Measurements from ENCODE around the gene NDUFB7.
"Not testable (repeated sequence)": the region's sequence is repeated elsewhere in the genome, so short reads cannot be mapped to it uniquely, and the experiment has no call there.

The NDUFB7 gene

GRCh38 chr19:14552006-14552360 is 19.9 kb downstream of the NDUFB7 start:
- not testable (repeated sequence) for DNase-seq

DNA sequence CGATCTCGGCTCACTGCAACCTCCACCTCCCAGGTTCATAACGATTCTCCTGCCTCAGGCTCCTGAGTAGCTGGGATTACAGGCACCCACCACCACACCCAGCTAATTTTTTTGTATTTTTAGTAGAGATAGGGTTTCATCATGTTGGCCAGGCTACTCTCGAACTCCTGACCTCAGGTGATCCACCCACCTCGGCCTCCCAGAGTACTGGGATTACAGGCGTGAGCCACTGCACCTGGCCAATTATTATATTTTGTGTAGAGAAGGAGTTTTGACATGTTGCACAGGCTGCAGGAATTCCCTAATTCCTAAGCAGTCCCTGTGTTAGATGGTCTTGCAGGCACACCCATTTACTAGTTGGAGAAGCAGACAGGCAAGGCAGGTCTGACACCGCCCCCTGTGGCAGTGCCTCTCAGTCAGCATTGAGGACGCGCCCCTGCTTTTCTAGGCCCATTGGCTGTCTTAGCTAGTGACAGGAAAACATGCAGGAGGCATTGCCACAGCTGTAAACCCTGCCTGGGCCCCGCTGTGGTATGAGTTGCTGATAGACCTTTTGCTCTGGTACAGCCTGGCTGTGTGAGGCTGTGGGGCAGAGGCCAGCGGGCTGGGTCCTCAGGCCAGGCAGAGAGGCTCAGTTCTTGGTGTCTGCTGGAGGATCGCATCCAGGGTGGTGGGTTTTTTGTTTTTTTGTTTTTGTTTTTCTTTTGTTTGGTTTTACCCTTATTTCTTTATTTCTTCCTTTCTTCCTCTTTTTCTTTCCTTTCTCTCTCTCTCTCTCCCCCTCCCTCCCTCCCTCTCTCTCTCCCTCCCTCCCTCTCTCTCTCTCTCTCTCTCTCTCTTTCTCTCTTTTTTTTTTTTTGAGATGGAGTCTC is 20.5 kb downstream of the NDUFB7 start:
- not testable (repeated sequence) for DNase-seq

DNA sequence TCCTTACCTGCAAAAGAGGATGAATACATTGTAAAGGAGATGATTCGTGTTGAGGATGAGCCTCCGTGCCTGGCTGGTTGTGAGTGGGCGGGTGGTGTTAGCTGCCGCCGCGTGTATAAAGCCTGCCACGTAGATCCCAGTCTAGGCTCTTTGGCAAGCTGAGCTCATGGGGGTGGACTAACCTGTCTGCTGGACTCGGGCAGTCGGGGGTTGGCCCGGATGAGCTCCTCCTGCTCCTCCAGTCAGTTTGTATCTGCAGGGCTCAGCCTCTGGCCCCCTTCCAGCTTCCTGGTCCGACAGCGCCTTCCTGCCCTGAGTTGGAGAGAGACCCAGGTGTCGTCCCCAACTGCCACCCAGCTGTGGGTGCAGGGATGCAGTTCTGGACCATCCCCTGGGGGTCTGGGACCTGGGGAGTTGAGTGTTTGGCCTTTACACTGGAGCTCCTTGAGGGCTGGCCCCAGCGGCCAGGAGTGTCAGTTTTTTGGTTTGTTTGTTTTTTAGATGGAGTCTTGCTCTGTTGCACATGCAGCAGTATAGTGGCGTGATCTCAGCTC is 21.6 kb downstream of the NDUFB7 start:
- no peak for DNase-seq

GRCh38 chr19:14545716-14546082 is 26.2 kb downstream of the NDUFB7 start:
- no peak for DNase-seq

DNA sequence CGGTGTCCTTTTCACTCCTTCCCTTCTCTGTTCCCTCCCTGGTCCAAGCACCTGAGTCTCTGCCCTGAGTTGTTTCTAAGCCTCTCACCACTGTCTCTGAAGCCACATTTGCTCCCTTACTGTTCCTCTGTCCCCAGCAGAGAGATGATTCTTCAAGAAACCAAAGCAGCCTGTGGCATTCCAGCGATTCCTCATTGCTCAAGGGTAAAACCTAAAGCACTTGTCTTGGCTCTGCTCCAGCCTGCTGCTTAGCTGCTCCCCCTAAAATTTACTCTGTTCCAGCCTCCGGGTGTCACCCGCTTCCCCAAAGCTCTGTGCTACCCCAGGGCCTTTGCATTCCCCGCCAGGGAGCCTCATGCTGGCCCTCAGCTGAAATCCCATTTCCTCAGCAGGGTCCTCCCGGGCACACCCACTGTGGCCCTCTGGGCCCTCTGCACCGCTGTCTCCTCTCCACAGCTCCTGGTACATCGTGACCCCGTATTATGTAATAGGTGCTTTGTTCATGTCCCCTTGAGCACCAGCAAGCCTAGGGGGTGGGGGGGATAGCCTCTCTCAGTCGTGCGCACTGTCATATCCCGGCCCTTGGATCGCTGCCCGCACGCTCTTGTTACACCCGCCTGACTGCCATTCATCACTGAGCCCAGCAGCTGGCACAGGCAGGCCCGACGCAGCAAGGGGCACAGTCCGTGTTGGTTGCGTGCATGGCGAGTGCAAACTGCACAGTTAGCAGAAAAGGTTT is 26.7 kb downstream of the NDUFB7 start:
- DNase-seq: peak; percentile 98

GRCh38 chr19:14544047-14544446 is 27.8 kb downstream of the NDUFB7 start:
- DNase-seq: no peak

GRCh38 chr19:14542711-14543328 is 29.0 kb downstream of the NDUFB7 start:
- no peak for DNase-seq

DNA sequence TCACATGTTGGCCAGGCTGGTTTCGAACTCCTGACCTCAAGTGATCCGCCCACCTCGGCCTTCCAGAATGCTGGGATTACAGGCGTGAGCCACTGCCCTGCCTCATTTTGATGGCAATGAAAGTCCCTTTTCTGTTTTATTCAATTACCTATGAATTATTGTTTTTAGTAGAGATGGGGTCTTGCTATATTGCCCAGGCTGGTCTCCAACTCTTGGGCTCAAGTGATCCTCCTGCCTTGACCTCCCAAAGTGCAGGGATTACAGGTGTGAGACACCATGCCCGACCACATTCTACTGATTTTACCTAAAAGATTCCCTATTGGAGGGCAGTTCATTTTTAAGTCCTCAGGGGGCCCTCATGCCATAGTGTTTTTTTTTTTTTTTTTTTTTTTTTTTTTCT is 29.9 kb downstream of the NDUFB7 start:
- not testable (repeated sequence) for DNase-seq

DNA sequence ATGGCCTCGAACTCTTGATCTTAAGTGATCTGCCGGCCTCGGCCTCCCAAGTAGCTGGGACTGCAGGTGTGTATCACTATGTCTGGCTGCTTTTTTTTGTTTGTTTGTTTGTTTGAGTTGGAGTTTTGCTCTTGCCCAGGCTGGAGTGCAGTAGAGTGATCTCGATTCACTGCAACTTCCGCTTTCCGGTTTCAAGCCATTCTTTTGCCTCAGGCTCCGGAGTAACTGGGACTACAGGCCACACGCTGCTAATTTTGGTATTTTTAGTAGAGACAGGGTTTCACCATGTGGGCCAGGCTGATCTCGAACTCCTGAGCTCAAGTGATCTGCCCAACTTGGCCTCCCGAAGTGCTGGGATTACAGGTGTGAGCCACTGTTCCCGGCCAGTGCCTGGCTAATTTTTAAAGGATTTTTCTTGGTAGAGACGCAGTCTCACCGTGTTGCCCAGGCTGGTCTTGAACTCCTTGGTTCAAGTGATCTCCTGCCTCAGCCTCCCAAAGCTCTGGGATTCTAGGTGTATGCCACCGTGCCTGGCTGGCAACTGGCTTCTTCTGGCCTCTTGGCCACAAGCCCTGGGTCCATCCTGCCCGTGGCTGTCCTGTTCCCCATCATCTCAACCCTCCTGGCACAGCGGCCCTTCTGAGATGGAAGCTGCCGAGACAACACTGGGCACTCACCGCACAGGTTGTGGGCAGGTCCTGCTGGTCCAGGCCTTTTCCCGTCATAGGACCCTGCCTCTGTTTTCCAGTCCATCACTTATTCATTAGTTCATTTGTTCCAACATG is 30.9 kb downstream of the NDUFB7 start:
- no peak for DNase-seq

- no peak for DNase-seq
Measured at GRCh38 chr19:14536926-14537692, 34.8 kb downstream of the NDUFB7 start.

DNA sequence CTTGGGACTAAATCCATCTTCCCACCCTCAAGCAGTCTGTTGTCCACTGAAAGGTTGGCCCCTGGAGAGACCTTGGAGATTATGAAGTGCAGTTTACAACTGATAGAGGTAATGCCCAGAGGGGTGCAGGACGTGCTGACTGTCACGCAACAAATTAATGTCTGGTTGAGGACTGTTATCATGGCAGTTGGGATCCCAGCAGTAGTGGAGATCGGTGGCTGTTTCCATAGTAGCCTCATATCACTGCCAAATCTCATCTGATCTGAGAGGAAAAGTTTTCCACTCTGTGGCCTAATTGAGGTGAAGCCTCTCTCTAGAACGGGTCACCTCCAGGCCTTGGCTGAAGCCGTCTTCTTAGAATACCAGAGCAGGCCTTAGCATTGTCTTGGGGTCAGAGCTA is 38.4 kb downstream of the NDUFB7 start:
- no peak for DNase-seq

- DNase-seq: no peak
Measured at GRCh38 chr19:14530506-14530905, 41.4 kb downstream of the NDUFB7 start.

- DNase-seq: no peak
Measured at GRCh38 chr19:14530005-14530348, 41.9 kb downstream of the NDUFB7 start.

DNA sequence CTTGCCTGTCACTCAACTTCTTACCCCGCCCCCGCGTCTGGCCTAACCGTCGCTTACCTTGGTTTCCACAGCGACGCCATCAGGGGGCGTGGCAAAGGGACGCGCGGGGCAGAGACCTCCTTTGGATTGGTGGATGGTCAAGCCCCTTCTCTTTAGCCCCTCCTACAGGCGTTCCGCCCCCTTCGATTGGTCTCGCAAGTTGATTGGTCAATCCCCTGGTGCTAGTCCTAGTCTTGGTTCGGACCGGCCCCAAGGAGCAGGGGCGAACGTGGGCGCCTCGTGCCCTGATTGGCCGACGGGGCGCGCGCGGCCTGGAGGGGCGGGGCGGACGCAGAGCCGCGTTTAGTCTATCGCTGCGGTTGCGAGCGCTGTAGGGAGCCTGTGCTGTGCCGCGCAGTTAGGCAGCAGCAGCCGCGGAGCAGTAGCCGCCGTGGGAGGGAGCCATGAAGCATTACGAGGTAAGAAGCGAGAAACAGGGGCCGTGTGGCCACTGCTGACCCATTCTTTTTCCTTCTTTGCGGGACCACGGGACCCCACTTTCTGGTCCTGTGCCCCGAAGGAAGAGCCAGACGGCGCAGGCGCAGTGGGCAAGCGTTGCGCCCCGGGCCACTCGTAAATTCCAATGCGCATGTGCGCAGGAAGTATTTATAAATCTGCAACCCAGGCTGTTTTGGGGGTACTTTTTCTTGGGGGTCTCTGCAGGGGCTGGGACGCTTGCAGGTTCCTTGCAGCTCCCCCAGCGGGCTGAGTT is 42.4 kb downstream of the NDUFB7 start, which contains the start of gene TECR:
TSS of gene TECR (plus strand) at position 341 of the 751 bp plus-strand sequence. CDS start at position 444, 103 bp downstream.
- DNase-seq: peak; percentile 100

DNA sequence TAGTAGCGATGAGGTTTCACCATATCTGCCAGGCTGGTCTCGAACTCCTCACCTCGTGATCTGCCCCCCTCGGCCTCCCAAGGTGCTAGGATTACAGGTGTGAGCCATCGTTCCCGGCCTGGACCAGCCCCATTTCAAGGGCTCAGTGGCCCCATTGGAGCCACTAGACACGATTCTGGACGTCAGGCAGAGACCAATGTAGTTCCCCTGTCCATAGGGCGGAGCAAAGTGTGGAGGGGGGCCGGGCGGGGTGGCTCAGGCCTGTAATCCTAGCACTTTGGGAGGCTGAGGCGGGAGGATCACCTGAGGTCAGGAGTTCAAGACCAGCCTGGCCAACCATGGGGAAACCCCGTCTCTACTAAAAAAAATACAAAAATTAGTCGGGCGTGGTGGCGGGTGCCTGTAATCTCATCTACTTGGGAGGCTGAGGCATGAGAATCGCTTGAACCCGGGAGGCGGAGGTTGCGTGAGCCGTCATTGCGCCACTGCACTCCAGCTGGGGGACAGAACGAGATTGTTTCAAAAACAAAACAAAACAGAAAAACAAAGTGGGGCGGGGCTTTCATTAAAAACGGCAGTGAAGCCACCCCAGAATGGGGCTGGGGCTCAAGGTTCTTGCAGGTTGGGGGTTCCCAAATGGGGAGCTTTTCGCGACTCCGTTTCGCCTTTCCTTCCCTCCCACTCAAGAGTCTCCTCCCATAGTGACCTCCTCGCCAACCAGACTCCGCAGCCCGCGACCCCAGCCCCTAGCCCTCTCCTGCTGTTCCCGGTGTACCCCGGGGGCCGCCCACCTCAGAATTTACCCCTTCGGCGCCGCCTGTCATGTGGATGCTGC is 43.2 kb downstream of the NDUFB7 start:
- DNase-seq: no peak

- DNase-seq: no peak
Measured at GRCh38 chr19:14526423-14526822, 45.4 kb downstream of the NDUFB7 start.

- DNase-seq: no peak
Measured at GRCh38 chr19:14525729-14526128, 46.1 kb downstream of the NDUFB7 start.

DNA sequence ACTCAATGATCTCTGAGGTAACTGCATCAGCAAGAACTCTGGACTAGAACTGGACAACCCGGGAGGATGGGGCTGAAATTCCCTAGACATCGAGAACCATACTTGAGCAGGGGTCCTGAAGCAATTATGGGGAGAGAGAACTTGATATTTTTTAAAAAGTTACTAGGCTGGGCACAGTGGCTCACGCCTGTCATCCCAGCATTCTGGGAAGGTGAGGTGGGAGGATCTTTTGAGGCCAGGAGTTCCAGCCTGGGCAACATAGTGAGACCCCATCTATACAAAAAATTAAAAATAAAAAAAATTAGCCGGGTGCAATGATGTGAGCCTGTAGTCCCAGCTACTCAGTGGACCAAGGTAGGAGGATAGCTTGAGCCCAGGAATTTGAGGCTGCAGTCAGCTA is 51.3 kb downstream of the NDUFB7 start:
- DNase-seq: no peak

DNA sequence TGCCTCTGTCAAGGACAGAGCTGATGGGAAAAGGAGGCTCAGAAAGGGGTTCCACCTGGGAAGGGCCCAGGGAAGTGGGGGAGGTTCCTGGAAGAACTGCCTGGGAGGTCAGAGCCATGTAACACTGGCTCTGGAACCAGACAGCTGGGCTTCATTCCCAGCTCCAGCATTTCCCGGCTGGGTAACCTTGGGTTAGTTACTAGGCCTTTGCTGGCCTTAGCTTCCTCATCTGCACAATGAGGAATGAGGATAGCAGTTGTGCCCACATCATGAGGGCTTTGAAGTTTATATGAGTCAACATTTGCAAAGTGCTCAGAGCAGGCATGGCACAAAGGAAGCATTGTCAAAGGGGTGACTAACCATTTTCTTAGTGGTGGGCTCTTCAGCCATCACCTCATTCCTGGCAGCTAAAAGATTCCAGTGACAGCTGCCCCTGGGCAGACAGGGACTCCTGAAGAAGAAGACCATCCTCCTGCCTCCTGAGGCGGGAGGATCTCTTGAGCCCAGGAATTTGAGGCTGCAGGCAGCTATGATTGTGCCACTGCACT is 51.9 kb downstream of the NDUFB7 start:
- DNase-seq: no peak

Data from COR-L47 (cell line).